Ishikawa (cell line): Measurements from ENCODE around the gene NANOS3.

Source experiments
- CEBPB ChIP-seq: IDR thresholded peaks from 2 replicates; pipeline ENCODE4 v1.6.1; 2012
- CREB1 ChIP-seq: IDR thresholded peaks from 2 replicates; pipeline ENCODE4 v1.6.1; 2012; ENCODE audit warnings: low read depth
- EGR1 ChIP-seq: IDR thresholded peaks from 2 replicates; pipeline ENCODE4 v1.6.1; 2012
- EP300 ChIP-seq: IDR thresholded peaks from 2 replicates; pipeline ENCODE4 v1.6.1; 2012; ENCODE audit warnings: borderline replicate concordance
- FOXM1 ChIP-seq: IDR thresholded peaks from 2 replicates; pipeline ENCODE4 v1.6.1; 2012; ENCODE audit warnings: low read depth, borderline replicate concordance
- MAX ChIP-seq: IDR thresholded peaks from 2 replicates; pipeline ENCODE4 v1.6.1; 2012
- NFIC ChIP-seq: IDR thresholded peaks from 2 replicates; pipeline ENCODE4 v1.6.1; 2012
- RAD21 ChIP-seq: IDR thresholded peaks from 2 replicates; pipeline ENCODE4 v1.6.1; 2012; ENCODE audit warnings: low read depth
- REST ChIP-seq: IDR thresholded peaks from 2 replicates; pipeline ENCODE4 v1.6.1; 2012; ENCODE audit warnings: low read depth, mild to moderate bottlenecking
- TAF1 ChIP-seq: IDR thresholded peaks from 2 replicates; pipeline ENCODE4 v1.6.1; 2012; ENCODE audit warnings: low read depth, mild to moderate bottlenecking
- TCF12 ChIP-seq: IDR thresholded peaks from 2 replicates; pipeline ENCODE4 v1.6.1; 2012; ENCODE audit warnings: low read depth
- TEAD4 ChIP-seq: IDR thresholded peaks from 2 replicates; pipeline ENCODE4 v1.6.1; 2012
- USF1 ChIP-seq: IDR thresholded peaks from 2 replicates; pipeline ENCODE4 v1.6.1; 2012
- YY1 ChIP-seq: IDR thresholded peaks from 2 replicates; pipeline ENCODE4 v1.6.1; 2012; ENCODE audit warnings: low read depth
- ZBTB7A ChIP-seq: IDR thresholded peaks from 2 replicates; pipeline ENCODE4 v1.6.1; 2012; ENCODE audit warnings: low read depth

NANOS3 gene

GRCh38 chr19:13838435-13839129, 38.4 kb upstream of the NANOS3 start:
- TF ChIP-seq TEAD4 (no peak), FOXM1 (no peak), ZBTB7A (no peak), RAD21 (no peak), CEBPB (no peak), EGR1 (no peak), NFIC (no peak), EP300 (no peak), TCF12 (no peak), YY1 (no peak), TAF1 (no peak)

- peak; percentile 30; the same call in 1 of the 2 replicates for TF ChIP-seq EP300
- no peak for TF ChIP-seq REST
- TF ChIP-seq CREB1, result no peak
- TF ChIP-seq MAX, result no peak; the same call in none of the 2 replicates
- TF ChIP-seq USF1, result no peak
- TF ChIP-seq FOXM1, result no peak
- TF ChIP-seq TCF12, result 0 out of 2 replicates have a peak, but pooled peaks have one; percentile 16
- TF ChIP-seq TAF1, result 0 out of 2 replicates have a peak, but pooled peaks have one; percentile 10
- TF ChIP-seq RAD21, result no peak
- TF ChIP-seq EGR1, result no peak
- 0 out of 2 replicates have a peak, but pooled peaks have one; percentile 52 for TF ChIP-seq YY1
- TF ChIP-seq ZBTB7A, result peak; percentile 92
- TF ChIP-seq NFIC, result peak; percentile 68
- peak; percentile 28; the same call in 1 of the 2 replicates for TF ChIP-seq TEAD4
Measured at GRCh38 chr19:13839130-13839937, 37.6 kb upstream of the NANOS3 start.

- TF ChIP-seq TAF1, result peak; percentile 19; the same call in 1 of the 2 replicates
- no peak; the same call in 1 of the 2 replicates for TF ChIP-seq MAX
- TF ChIP-seq NFIC, result no peak; the same call in 1 of the 2 replicates
- 0 out of 2 replicates have a peak, but pooled peaks have one; percentile 13 for TF ChIP-seq FOXM1
Measured at GRCh38 chr19:13839938-13840304, 37.0 kb upstream of the NANOS3 start.

- TF ChIP-seq EP300 (peak; percentile 84), TEAD4 (no peak; the same call in 1 of the 2 replicates), TAF1 (peak; percentile 41; the same call in 1 of the 2 replicates), USF1 (no peak), TCF12 (peak; percentile 67), ZBTB7A (no peak), FOXM1 (peak; percentile 32; the same call in 1 of the 2 replicates), REST (no peak), RAD21 (peak; percentile 22; the same call in 1 of the 2 replicates), MAX (peak; percentile 65), CEBPB (no peak), YY1 (peak; percentile 87), EGR1 (no peak), NFIC (peak; percentile 47), CREB1 (no peak)
Measured at GRCh38 chr19:13840305-13841085, 36.4 kb upstream of the NANOS3 start.
